CD14-positive monocyte (primary cell): ENCODE results near the gene CHID1. TPM values are rescaled to one million over a fixed set of nuclear protein-coding genes. Genes with fewer than 3 reads are reported as not detected.

Experiments
- DNase-seq, 3 donors: peaks; one replicate each; pipeline ENCODE4 v3.0.0-alpha.2; 2011 to 2022
- H2AFZ ChIP-seq: 2 replicates; pipeline ENCODE4 v1.6.0; 2012; ENCODE audit warnings: mild to moderate bottlenecking, low read depth, low read length, inconsistent platforms; ENCODE audit not compliant: insufficient read depth, poor library complexity, severe bottlenecking
- H3K27ac ChIP-seq, 2 donors: 1 replicate in 1 of 2; 2 replicates in 1 of 2; pipeline ENCODE4 v1.5.1; 2012 to 2013; ENCODE audit warnings: low read length in 2 of 2, control low read depth in 1 of 2, inconsistent platforms in 1 of 2, low read depth in 1 of 2, mild to moderate bottlenecking in 1 of 2
- H3K27me3 ChIP-seq, 2 donors: one replicate each; pipeline versions ENCODE4 v1.6.0 to v1.6.1; 2011 to 2013; ENCODE audit warnings: low read length in 2 of 2; ENCODE audit not compliant: control insufficient read depth in 2 of 2, insufficient read depth in 2 of 2
- H3K36me3 ChIP-seq, 2 donors: replicated peaks in 1 of 2; 1 replicate in 1 of 2; 2 replicates in 1 of 2; pipeline versions ENCODE4 v1.5.1 to v1.6.1; 2012 to 2013; ENCODE audit warnings: low read length in 2 of 2, control low read depth in 1 of 2, inconsistent platforms in 1 of 2, mild to moderate bottlenecking in 1 of 2; ENCODE audit not compliant: insufficient read depth in 2 of 2, control insufficient read depth in 1 of 2
- H3K4me1 ChIP-seq, 2 donors: 1 replicate in 1 of 2; 2 replicates in 1 of 2; pipeline versions ENCODE4 v1.5.1 to v1.6.1; 2012 to 2013; ENCODE audit warnings: low read length in 2 of 2, control low read depth in 1 of 2, inconsistent platforms in 1 of 2, mild to moderate bottlenecking in 1 of 2, moderate library complexity in 1 of 2; ENCODE audit not compliant: insufficient read depth in 2 of 2, control insufficient read depth in 1 of 2
- H3K4me2 ChIP-seq: replicated peaks from 2 replicates; pipeline ENCODE3; 2012; ENCODE audit warnings: low read length, moderate library complexity, mild to moderate bottlenecking; ENCODE audit not compliant: poor library complexity, severe bottlenecking; ENCODE audit errors: extremely low read depth
- H3K4me3 ChIP-seq, 3 experiments: fragments of 200-600 bp in 1 of 3; sonication (generic) in 1 of 3; replicated peaks in 1 of 3; 1 replicate in 2 of 3; 2 replicates in 1 of 3; pipeline ENCODE4 v1.5.1; 2011 to 2013; ENCODE audit warnings: low read length in 3 of 3, mild to moderate bottlenecking in 3 of 3, control low read depth in 2 of 3, low read depth in 2 of 3, inconsistent platforms in 1 of 3, moderate library complexity in 1 of 3
- H3K79me2 ChIP-seq: 2 replicates; pipeline ENCODE4 v1.6.0; 2012; ENCODE audit warnings: mild to moderate bottlenecking, control low read depth, inconsistent platforms, low read length, moderate library complexity; ENCODE audit not compliant: insufficient read depth
- H3K9ac ChIP-seq: 2 replicates; pipeline ENCODE4 v1.6.0; 2017; ENCODE audit warnings: low read length, mild to moderate bottlenecking; ENCODE audit not compliant: insufficient read depth, poor library complexity, severe bottlenecking
- H3K9me3 ChIP-seq, 2 donors: replicated peaks in 1 of 2; 1 replicate in 1 of 2; 2 replicates in 1 of 2; pipeline versions ENCODE4 v1.5.1 to v1.6.1; 2012 to 2013; ENCODE audit warnings: low read length in 2 of 2, control low read depth in 1 of 2; ENCODE audit not compliant: control insufficient read depth in 1 of 2, insufficient read depth in 1 of 2
- H4K20me1 ChIP-seq: 2 replicates; pipeline ENCODE4 v1.6.0; 2012; ENCODE audit warnings: mild to moderate bottlenecking, low read length, control low read depth, moderate library complexity; ENCODE audit not compliant: insufficient read depth
- H3K27ac Mint-ChIP-seq, 7 donors: one replicate each; pipeline ENCODE4 v1.8.0; 2020; ENCODE audit warnings: mild to moderate bottlenecking in 7 of 7, mixed read lengths in 7 of 7, moderate library complexity in 6 of 7, inconsistent platforms in 2 of 7
- H3K27me3 Mint-ChIP-seq, 3 donors: one replicate each; pipeline ENCODE4 v1.8.0; 2021 to 2022; ENCODE audit warnings: low read depth in 3 of 3, mild to moderate bottlenecking in 3 of 3, mixed read lengths in 3 of 3, moderate library complexity in 3 of 3, inconsistent platforms in 1 of 3
- H3K36me3 Mint-ChIP-seq, 2 donors: one replicate each; pipeline ENCODE4 v1.8.0; 2020; ENCODE audit warnings: mixed read lengths in 2 of 2, inconsistent platforms in 1 of 2, mild to moderate bottlenecking in 1 of 2
- H3K4me1 Mint-ChIP-seq: one replicate; pipeline ENCODE4 v1.8.0; 2020; ENCODE audit warnings: mild to moderate bottlenecking, mixed read lengths
- H3K4me3 Mint-ChIP-seq, 2 donors: one replicate each; pipeline ENCODE4 v1.8.0; 2020; ENCODE audit warnings: mild to moderate bottlenecking in 2 of 2, mixed read lengths in 2 of 2, moderate library complexity in 1 of 2
- H3K9me3 Mint-ChIP-seq, 7 donors: one replicate each; pipeline ENCODE4 v1.8.0; 2020 to 2022; ENCODE audit warnings: mixed read lengths in 7 of 7, mild to moderate bottlenecking in 6 of 7, moderate library complexity in 6 of 7, inconsistent platforms in 2 of 7
- CTCF ChIP-seq: fragments of 200-600 bp; IDR thresholded peaks from one replicate; pipeline ENCODE4 v1.8.0; 2022; ENCODE audit warnings: antibody characterized with exemption, mild to moderate bottlenecking
- WGBS: methylation state at CpG from one replicate; pipeline ENCODE4 v1.1.5; 2013; ENCODE audit warnings: missing lambda C conversion rate; ENCODE audit not compliant: insufficient coverage; 5-methylcytosine and 5-hydroxymethylcytosine counted together
- intact Hi-C, 2 donors: fragments of 100-400 bp; cut with micrococcal nuclease; formaldehyde crosslinking; loops; one replicate each; pipeline versions ENCODE4 v1.15.0 to v1.15.1; 2023
- polyA plus RNA-seq, 3 donors: library from polyadenylated mRNA; depleted of rRNA in 1 of 3; unstranded in 2 of 3; stranded (reverse) in 1 of 3; fragments of 300-500 nt in 2 of 3; fragments of >200 nt in 1 of 3; fragmentation: Illumina TruSeq in 2 of 3; gene quantifications; 1 replicate in 2 of 3; 2 replicates in 1 of 3; pipeline ENCODE4 v1.2.3, GENCODE V29; 2012 to 2021

Gene CHID1
- polyA plus RNA-seq, 3 donors: 23.2 to 45.4 (median 45.0) TPM

GRCh38 chr11:819943-820649 is 90.5 kb downstream of the CHID1 start:
- Histone ChIP-seq H2AFZ (peak overlapping the region; percentile 50), H3K4me2 (peak overlapping the region; percentile 100), H3K9me3 (no peaks in the 10 kb centered on the region), H3K79me2 (peaks cover 53% of the 10 kb centered on the region), H3K9ac (peak overlapping the region; percentile 86), H3K27me3 (no peaks in the 10 kb centered on the region), H3K27ac (peak overlapping the region; percentile 85 to 91), H3K4me3 (peak overlapping the region; percentile 71 to 97 (median 87)), H4K20me1 (peaks cover 52% of the 10 kb centered on the region), H3K36me3 (peaks cover 16 to 25% of the 10 kb centered on the region in 2 donors), H3K4me1 (peaks cover 40 to 46% of the 10 kb centered on the region in 2 donors)
- intact Hi-C loops: loop anchor here (1.0 to 2.0 kb wide), 2 partner anchors 11 to 15 kb away; partner anchors contain the start of gene RPLP2 (in 1 of the 2)
- Mint-ChIP-seq H3K9me3 (peaks cover 0 to 1% (median 0%) of the 10 kb centered on the region in 7 donors), H3K36me3 (peaks cover 21 to 34% of the 10 kb centered on the region in 2 donors), H3K4me1 (peaks cover 32% of the 10 kb centered on the region), H3K27me3 (peaks cover 0 to 14% (median 2%) of the 10 kb centered on the region in 3 donors), H3K27ac (peak overlapping the region; percentile 91 to 98 (median 97)), H3K4me3 (peak overlapping the region; percentile 88 to 90)
- TF ChIP-seq CTCF: no peak
- 2% methylated on average over 45 of the region's 47 CpGs for WGBS
- DNase-seq: peak; percentile 83 to 93 (median 88)

GRCh38 chr11:819129-819931 is 91.3 kb downstream of the CHID1 start:
- intact Hi-C loops: loop anchor here in 1 of 2 donors (1.0 kb wide), 1 partner anchor 10 kb away; the partner anchor contains the start of gene RPLP2
- peak overlapping the region; percentile 86 for H3K9ac ChIP-seq
- under 1% methylated on average over 91 of the region's 96 CpGs for WGBS

More at GRCh38 chr11:819129-819931, 91.3 kb downstream of the CHID1 start:
- peak; percentile 86 to 88 (median 87) for DNase-seq
- Histone ChIP-seq H3K4me3 (peak overlapping the region; percentile 71 to 97 (median 87)), H3K36me3 (peaks cover 12 to 17% of the 10 kb centered on the region in 2 donors), H3K4me2 (peak overlapping the region; percentile 100), H3K27me3 (no peaks in the 10 kb centered on the region), H3K9me3 (no peaks in the 10 kb centered on the region), H3K4me1 (peaks cover 40 to 45% of the 10 kb centered on the region in 2 donors), H2AFZ (peak overlapping the region; percentile 93), H3K27ac (peak overlapping the region; percentile 85 to 91), H4K20me1 (peaks cover 44% of the 10 kb centered on the region), H3K79me2 (peaks cover 52% of the 10 kb centered on the region)
- Mint-ChIP-seq H3K4me3 (peak overlapping the region; percentile 88 to 90), H3K9me3 (no peaks in the 10 kb centered on the region), H3K4me1 (peaks cover 30% of the 10 kb centered on the region), H3K27ac (peak overlapping the region; percentile 91 to 98 (median 97)), H3K36me3 (peaks cover 15 to 27% of the 10 kb centered on the region in 2 donors), H3K27me3 (peaks cover 0 to 10% (median 2%) of the 10 kb centered on the region in 3 donors)
- TF ChIP-seq CTCF: peak; percentile 34
